SU-DHL-6 (cell line): ENCODE data around the gene IFI35.

Source experiments
- EZH2phosphoT487 ChIP-seq: fragments of 200-600 bp; sonication (generic), shearing (Covaris generic); conservative IDR thresholded peaks from 2 replicates; pipeline ENCODE4 v1.6.1; 2018; ENCODE audit warnings: mild to moderate bottlenecking, antibody characterized with exemption, low read length, moderate library complexity, mixed read lengths
- TF ChIP-seq, protein P1 (sequence below): fragments of 200-600 bp; sonication (generic); IDR thresholded peaks from one replicate; pipeline ENCODE4 v1.5.1; 2017; ENCODE audit warnings: antibody characterized with exemption, mild to moderate bottlenecking, low read length, moderate library complexity; ENCODE audit not compliant: insufficient read depth, poor library complexity, severe bottlenecking

DNA sequence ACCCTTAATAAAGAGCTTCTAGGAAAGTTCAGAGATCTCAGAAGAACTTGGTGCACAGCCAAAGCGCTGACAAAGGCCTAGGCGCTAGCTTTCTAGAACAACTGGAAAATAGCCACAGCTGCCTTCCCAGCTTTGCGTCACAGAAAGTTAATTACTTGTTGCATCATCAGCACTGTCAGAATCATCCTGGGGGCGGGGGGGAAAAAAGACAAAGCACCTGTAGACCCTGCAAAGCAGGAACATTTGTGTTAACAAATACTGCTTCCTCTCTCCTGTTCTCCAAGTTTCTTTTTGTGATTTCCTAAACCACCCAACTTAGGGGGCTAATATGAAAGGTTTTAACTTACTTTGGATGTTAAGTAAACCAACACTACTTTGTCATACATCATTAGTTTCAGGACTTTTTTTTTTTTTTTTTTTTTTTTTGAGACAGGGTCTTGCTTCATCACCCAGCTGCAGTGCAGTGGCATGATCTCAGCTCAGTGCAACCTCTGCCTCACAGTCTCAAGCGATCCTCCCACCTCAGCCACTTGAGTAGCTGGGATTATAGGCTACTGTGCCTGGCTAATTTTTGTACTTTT is 37.5 kb upstream of the IFI35 start:
- TF ChIP-seq, protein P1, sequence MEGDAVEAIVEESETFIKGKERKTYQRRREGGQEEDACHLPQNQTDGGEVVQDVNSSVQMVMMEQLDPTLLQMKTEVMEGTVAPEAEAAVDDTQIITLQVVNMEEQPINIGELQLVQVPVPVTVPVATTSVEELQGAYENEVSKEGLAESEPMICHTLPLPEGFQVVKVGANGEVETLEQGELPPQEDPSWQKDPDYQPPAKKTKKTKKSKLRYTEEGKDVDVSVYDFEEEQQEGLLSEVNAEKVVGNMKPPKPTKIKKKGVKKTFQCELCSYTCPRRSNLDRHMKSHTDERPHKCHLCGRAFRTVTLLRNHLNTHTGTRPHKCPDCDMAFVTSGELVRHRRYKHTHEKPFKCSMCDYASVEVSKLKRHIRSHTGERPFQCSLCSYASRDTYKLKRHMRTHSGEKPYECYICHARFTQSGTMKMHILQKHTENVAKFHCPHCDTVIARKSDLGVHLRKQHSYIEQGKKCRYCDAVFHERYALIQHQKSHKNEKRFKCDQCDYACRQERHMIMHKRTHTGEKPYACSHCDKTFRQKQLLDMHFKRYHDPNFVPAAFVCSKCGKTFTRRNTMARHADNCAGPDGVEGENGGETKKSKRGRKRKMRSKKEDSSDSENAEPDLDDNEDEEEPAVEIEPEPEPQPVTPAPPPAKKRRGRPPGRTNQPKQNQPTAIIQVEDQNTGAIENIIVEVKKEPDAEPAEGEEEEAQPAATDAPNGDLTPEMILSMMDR, result no peak
- no peak for TF ChIP-seq EZH2phosphoT487
